Astrocyte of the cerebellum (primary cell): ENCODE data around the gene NT5DC3.
"Not testable (repeated sequence)": the region's sequence is repeated elsewhere in the genome, so short reads cannot be mapped to it uniquely, and the experiment has no call there.

Experiments
- DNase-seq: peaks from one replicate; pipeline ENCODE4 v3.0.0-alpha.2; 2011; ENCODE audit warnings: low read depth
- H3K4me3 ChIP-seq: 2 replicates; pipeline ENCODE4 v1.5.1; 2011; ENCODE audit warnings: mild to moderate bottlenecking, low read depth, low read length, moderate library complexity
- in situ Hi-C: cut with HindIII; loops from 2 replicates; pipeline ENCODE4 v1.10.0; 2017; ENCODE audit warnings: low sequenced_read_pairs
- TF ChIP-seq, protein P1 (sequence below): IDR thresholded peaks from 2 replicates; pipeline ENCODE4 v1.5.1; 2012; ENCODE audit warnings: low read length, low read depth, moderate library complexity, mild to moderate bottlenecking; ENCODE audit errors: missing control alignments

NT5DC3 gene

DNA sequence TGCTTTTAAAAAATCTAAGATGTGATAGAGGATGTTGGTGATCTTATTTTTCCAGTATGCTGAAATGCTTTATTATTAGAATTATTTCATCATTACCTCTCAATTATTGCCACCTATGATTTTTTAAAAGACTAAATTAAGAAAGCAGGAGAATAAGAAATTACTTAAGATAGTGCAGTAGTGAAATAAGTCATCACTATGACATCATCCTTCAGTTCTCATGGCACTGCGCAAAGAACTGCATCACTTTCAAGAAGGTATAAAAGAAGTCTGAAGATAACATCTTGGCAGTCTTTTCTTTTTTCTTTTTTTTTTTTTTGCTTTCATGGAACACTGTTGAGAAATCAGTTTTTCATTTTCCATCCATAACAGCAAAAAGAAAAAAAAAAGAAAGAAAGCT is 24.4 kb downstream of the NT5DC3 start:
- H3K4me3 ChIP-seq = no peak overlapping the region
- DNase-seq = no peak
- in situ Hi-C loops = no loop called here
- TF ChIP-seq, protein P1, sequence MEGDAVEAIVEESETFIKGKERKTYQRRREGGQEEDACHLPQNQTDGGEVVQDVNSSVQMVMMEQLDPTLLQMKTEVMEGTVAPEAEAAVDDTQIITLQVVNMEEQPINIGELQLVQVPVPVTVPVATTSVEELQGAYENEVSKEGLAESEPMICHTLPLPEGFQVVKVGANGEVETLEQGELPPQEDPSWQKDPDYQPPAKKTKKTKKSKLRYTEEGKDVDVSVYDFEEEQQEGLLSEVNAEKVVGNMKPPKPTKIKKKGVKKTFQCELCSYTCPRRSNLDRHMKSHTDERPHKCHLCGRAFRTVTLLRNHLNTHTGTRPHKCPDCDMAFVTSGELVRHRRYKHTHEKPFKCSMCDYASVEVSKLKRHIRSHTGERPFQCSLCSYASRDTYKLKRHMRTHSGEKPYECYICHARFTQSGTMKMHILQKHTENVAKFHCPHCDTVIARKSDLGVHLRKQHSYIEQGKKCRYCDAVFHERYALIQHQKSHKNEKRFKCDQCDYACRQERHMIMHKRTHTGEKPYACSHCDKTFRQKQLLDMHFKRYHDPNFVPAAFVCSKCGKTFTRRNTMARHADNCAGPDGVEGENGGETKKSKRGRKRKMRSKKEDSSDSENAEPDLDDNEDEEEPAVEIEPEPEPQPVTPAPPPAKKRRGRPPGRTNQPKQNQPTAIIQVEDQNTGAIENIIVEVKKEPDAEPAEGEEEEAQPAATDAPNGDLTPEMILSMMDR = no peak

DNA sequence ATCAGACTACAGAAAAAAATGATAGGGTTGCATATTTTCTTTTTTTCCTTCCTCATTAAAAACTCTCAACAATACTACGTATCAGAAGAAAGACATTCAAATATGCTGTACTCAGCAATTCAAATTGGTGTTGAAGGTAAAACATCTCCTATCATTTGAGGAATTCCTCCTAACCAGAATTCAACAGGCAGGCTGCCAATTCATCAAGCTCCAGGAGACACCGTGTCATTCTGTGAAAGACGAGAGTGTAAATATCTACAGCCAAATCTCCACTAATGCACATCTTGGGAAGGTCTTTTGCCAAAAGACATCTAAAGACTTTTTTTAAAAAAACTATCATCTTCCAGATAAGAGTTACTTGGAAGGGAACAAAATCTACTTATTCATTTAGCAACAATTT is 26.6 kb downstream of the NT5DC3 start:
- DNase-seq = no peak
- TF ChIP-seq, protein P1 = no peak
- no peak overlapping the region for H3K4me3 ChIP-seq
- in situ Hi-C loops = no loop called here

DNA sequence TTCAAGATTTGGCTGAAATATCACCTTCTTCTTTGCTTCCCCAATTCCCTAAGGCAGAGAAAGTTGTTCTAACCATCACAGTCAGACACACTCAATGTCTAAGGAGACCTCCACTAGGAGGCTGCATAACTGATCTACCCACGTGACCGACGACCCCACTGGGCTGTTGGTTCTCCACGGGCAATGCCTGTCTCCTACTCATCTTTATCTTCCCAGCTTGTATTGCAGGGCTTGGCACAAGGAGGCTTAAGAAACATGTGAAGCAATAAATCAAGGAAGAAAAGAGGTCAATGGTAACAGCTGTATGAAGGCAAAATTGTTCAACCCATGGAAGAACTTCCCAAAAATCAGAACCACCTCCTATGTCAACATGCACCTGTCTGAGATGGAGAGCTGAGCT is 27.1 kb downstream of the NT5DC3 start:
- DNase-seq = no peak
- TF ChIP-seq, protein P1 = no peak
- no peak overlapping the region for H3K4me3 ChIP-seq
- in situ Hi-C loops = no loop called here

DNA sequence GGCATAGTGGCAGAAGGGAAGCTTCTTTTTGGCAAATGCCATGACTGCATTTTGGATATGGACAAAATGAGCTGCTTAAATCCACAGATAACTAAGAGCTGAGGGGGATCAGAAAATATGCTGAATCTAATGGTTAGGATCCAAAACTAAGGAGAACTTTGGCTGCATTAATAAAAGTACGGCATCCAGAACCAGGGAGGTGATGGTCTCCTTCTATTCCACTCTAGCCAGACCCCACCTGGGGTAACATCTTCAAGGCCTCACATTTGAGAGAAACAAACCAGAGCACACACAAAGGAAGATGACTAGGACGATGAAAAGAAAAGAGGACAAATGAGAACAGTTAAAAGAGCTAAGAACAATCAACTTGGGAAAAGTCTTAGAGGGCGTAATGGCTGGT is 27.6 kb downstream of the NT5DC3 start:
- in situ Hi-C loops = no loop called here
- no peak for DNase-seq
- TF ChIP-seq, protein P1 = no peak
- H3K4me3 ChIP-seq = no peak overlapping the region

DNA sequence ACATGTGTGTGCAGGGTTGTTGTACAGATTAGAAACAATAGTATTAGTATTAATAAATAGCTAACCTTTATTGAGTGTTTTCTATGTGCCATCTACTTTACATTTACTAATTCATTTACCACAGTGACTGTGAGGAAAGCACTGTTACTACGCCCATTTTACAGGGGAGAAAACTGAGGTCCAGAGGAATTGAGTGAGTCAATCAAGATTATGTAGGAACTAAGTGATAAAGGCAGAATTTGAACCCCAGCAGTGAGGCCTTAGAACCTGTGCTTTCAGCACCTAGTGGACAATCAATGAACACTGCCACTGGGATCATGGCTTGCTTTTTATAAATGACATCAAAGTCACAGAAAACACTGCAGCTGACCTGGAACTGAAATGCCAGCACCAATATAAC is 28.2 kb downstream of the NT5DC3 start:
- TF ChIP-seq, protein P1 = no peak
- DNase-seq = no peak
- no peak overlapping the region for H3K4me3 ChIP-seq
- in situ Hi-C loops = no loop called here

DNA sequence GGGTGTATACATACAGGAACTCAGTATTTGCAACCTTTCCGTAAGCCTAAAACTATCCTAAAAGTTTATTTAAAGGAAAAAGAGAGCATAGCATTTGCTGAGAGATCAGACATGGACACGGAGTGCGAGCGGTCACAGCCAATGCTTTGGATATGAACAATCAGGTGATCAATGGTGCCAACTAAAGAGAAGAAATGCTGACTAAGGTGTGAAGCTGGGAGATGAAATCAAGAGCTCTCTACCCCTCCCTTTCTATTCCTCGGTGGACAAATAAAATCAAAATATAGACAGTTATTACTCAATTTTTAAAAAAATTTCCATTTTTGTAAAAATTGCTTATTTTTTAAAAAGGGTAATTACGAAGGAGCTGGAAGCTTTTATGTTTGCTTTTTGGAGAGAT is 29.2 kb downstream of the NT5DC3 start:
- TF ChIP-seq, protein P1 = no peak
- DNase-seq = no peak
- no peak overlapping the region for H3K4me3 ChIP-seq
- in situ Hi-C loops = no loop called here

DNA sequence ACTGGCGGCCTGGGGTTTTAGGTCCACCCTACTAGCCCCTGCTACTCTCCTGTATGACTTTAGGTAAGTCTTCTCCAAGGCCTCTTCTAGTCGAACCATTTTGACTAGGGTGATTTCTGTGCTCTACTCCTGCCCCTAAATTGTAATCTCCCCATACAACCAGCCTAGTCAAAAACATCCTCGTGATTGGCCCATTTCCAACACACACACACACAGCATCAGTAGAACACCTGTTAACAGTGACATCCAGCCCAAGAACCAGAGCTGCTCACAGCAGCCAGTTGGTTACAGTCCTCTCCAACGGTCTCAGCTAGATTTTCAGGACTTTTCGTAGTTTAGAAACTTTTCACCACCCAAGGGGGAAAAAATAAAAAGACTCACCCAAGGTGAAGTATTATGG is 30.9 kb downstream of the NT5DC3 start:
- DNase-seq = no peak
- H3K4me3 ChIP-seq = no peak overlapping the region
- TF ChIP-seq, protein P1 = no peak
- in situ Hi-C loops = no loop called here

DNA sequence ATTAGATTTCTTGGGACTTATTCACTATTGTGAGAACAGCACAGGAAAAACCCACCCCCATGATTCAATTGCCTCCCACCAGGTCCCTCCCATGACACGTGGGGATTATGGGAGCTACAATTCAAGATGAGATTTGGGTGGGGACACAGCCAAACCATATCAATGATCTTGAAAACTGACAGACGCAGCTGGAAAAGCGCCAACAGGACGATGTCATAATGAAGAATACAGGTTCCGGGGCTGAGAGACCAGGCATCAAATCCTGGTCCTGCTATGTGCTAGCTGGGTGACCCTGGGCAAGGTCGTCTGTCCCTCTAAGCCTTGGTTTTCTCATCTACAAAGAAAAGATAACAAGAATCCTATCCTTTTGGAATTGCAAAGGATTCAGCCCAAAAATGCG is 31.4 kb downstream of the NT5DC3 start:
- in situ Hi-C loops, DNase-seq, H3K4me3 ChIP-seq: not testable (repeated sequence)
